ENCODE results near the gene AIPL1.

DNA sequence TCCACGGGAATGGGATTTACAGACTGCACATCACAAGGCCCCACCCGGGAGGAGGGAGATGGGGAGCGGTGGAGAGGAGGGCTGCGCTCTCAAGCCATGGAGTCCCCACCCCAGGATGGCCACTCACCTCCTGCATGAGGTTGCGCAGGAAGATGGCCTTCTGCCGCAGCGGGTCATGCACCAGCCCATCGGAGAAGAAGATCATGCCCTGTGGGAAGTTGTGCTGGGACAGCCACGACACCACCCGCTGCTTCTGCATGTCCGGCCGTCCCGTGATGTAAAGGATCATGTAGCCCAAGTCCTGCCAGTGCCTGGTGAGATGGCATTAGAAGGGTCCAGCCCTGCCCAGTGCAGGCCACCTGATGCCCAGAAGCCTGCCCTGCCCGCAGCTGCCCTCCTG, 26.3 kb upstream of the AIPL1 start:
- TF ChIP-seq, protein P1, sequence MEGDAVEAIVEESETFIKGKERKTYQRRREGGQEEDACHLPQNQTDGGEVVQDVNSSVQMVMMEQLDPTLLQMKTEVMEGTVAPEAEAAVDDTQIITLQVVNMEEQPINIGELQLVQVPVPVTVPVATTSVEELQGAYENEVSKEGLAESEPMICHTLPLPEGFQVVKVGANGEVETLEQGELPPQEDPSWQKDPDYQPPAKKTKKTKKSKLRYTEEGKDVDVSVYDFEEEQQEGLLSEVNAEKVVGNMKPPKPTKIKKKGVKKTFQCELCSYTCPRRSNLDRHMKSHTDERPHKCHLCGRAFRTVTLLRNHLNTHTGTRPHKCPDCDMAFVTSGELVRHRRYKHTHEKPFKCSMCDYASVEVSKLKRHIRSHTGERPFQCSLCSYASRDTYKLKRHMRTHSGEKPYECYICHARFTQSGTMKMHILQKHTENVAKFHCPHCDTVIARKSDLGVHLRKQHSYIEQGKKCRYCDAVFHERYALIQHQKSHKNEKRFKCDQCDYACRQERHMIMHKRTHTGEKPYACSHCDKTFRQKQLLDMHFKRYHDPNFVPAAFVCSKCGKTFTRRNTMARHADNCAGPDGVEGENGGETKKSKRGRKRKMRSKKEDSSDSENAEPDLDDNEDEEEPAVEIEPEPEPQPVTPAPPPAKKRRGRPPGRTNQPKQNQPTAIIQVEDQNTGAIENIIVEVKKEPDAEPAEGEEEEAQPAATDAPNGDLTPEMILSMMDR (IDR thresholded peaks at IDR 0.05): no peak
- no peak for TF ChIP-seq POLR2A (IDR thresholded peaks at IDR 0.05)
